ENCODE measurements around the gene P4HA2. TPM values are rescaled to one million over a fixed set of nuclear protein-coding genes. Genes with fewer than 3 reads are reported as not detected.
"Not testable (repeated sequence)": the region's sequence is repeated elsewhere in the genome, so short reads cannot be mapped to it uniquely, and the experiment has no call there.

P4HA2 gene
- total RNA-seq, 6 donors from 2014 or later = 37.7 to 85.2 (median 57.5) TPM

DNA sequence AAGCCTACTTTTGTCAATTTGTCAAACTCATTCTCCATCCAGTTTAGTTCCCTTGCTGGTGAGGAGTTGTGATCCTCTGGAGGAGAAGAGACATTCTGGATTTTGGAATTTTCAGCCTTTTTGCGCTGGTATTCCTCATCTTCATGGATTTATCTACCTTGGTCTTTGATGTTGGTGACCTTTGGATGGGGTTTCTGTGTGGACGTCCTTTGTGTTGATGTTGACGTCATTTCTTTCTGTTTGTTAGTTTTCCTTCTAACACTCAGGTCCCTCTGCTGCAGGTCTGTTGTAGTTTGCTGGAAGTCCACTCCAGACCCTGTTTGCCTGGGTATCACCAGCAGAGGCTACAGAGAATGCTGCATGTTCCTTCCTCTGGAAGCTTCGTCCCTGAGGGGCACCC is 71.2 kb downstream of the P4HA2 start:
- Histone ChIP-seq H3K9me3 (peaks cover 0 to 5% (median 2%) of the 10 kb centered on the region in 4 donors), H3K27me3 (no peaks in the 10 kb centered on the region), H3K4me3 (no peak overlapping the region), H3K4me1 (no peaks in the 10 kb centered on the region), H3K27ac (no peak overlapping the region), H3K36me3 (no peaks in the 10 kb centered on the region)
- WGBS, 2 donors = 88% methylated on average over 4 of the region's 4 CpGs
- ATAC-seq (ENCODE audit: low FRiP score in 2 of 2) (no peak), DNase-seq (no peak)
- TF ChIP-seq EP300 (IDR thresholded peaks at IDR 0.05) (no peak), POLR2A (IDR thresholded peaks at IDR 0.05) (no peak), POLR2AphosphoS5 (IDR thresholded peaks at IDR 0.05) (no peak)
- TF ChIP-seq, protein P1, sequence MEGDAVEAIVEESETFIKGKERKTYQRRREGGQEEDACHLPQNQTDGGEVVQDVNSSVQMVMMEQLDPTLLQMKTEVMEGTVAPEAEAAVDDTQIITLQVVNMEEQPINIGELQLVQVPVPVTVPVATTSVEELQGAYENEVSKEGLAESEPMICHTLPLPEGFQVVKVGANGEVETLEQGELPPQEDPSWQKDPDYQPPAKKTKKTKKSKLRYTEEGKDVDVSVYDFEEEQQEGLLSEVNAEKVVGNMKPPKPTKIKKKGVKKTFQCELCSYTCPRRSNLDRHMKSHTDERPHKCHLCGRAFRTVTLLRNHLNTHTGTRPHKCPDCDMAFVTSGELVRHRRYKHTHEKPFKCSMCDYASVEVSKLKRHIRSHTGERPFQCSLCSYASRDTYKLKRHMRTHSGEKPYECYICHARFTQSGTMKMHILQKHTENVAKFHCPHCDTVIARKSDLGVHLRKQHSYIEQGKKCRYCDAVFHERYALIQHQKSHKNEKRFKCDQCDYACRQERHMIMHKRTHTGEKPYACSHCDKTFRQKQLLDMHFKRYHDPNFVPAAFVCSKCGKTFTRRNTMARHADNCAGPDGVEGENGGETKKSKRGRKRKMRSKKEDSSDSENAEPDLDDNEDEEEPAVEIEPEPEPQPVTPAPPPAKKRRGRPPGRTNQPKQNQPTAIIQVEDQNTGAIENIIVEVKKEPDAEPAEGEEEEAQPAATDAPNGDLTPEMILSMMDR (IDR thresholded peaks at IDR 0.05) = no peak

DNA sequence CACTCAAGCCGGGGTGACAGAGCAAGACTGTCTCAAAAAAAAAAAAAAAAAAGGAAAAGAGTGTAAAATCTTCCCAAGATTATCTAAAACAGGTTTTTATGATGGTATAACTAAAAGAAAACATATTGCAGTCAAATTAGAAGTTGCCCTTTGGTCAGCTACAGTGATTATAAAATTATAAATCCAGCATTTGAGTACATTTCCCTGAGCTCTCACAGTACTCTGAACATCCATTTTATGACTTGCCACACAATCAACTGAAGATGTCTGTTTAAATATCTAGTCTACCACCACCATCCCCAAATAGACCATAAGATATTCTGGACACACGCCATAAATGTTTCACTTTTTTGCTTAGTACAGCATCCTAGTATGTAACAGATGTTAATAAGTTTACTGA is 77.1 kb downstream of the P4HA2 start:
- Histone ChIP-seq H3K9me3 (peaks cover 0 to 5% (median 2%) of the 10 kb centered on the region in 4 donors), H3K27ac (no peak overlapping the region), H3K36me3 (no peaks in the 10 kb centered on the region), H3K4me1 (no peaks in the 10 kb centered on the region), H3K27me3 (no peaks in the 10 kb centered on the region), H3K4me3 (no peak overlapping the region)
- DNase-seq = no peak
- TF ChIP-seq POLR2AphosphoS5 (IDR thresholded peaks at IDR 0.05) = no peak
- TF ChIP-seq EP300 (IDR thresholded peaks at IDR 0.05) = no peak
- TF ChIP-seq, protein P1 (IDR thresholded peaks at IDR 0.05) = no peak
- no peak for TF ChIP-seq POLR2A (IDR thresholded peaks at IDR 0.05)
- no peak for ATAC-seq (ENCODE audit: low FRiP score in 2 of 2)
- 77 to 91% methylated on average over 2 of the region's 2 CpGs for WGBS, 2 donors

DNA sequence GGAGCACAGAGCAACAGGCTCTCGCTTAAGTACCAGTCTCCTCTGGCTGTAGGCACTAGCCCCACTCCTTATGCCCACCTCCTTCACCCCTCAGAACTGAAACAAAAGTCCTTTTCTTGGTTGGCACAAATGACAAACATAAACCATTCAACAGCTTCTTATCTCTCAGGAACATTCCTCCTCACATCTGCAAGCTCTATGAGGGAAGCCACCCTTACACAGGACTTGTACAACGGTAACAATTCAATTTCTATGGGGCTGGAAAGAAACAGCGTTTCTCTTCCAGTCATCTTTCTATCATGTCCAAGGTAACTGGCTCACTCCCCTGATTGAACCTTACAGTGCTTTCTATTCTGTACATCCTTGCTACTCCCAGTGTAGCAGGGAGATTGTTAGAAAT is 80.0 kb downstream of the P4HA2 start:
- Histone ChIP-seq H3K36me3 (no peaks in the 10 kb centered on the region), H3K4me3 (no peak overlapping the region), H3K4me1 (no peaks in the 10 kb centered on the region), H3K27ac (no peak overlapping the region), H3K27me3 (no peaks in the 10 kb centered on the region), H3K9me3 (peaks cover 12 to 15% (median 13%) of the 10 kb centered on the region in 4 donors)
- ATAC-seq (ENCODE audit: low FRiP score in 2 of 2) (no peak), DNase-seq (no peak)
- TF ChIP-seq POLR2A (IDR thresholded peaks at IDR 0.05) = no peak
- no peak for TF ChIP-seq EP300 (IDR thresholded peaks at IDR 0.05)
- no peak for TF ChIP-seq POLR2AphosphoS5 (IDR thresholded peaks at IDR 0.05)
- TF ChIP-seq, protein P1 (IDR thresholded peaks at IDR 0.05) = no peak
- WGBS, 2 donors = 74 to 75% methylated on average over 3 of the region's 3 CpGs

DNA sequence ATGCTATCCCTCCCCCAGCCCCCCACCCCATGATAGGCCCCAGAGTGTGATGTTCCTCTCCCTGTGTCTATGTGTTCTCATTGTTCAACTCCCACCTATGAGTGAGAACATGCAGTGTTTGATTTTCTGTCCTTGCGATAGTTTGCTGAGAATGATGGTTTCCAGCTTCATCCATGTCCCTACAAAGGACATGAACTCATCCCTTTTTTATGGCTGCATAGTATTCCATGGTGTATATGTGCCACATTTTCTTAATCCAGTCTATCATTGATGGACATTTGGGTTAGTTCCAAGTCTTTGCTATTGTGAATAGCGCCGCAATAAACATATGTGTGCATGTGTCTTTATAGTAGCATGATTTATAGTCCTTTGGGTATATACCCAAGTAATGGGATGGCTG is 82.3 kb downstream of the P4HA2 start:
- ATAC-seq (ENCODE audit: low FRiP score in 2 of 2); H3K4me1 ChIP-seq; H3K4me3 ChIP-seq; H3K27ac ChIP-seq; H3K36me3 ChIP-seq; H3K27me3 ChIP-seq; DNase-seq: not testable (repeated sequence)
- WGBS, 2 donors = 96 to 100% methylated on average over 3 of the region's 3 CpGs
- peaks cover 11 to 14% (median 12%) of the 10 kb centered on the region in 4 donors for H3K9me3 ChIP-seq

DNA sequence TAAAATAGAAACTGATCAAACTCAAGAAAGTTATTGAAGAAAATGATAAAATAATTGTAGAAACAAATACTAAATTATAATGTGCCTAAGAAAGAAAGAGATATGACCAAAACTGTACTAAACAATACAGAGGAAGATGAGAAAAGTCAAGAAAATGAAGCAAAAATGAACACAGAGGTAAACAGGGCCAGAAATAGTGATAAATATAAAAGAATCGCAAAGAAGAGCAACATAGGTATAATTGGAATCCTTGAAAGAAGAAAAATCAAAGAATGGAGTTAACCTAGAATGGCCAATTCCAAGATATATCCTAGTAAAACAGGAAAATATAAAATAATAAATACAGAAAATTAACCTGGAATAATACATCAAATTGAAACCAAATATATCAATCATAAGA is 84.5 kb downstream of the P4HA2 start:
- DNase-seq (no peak), ATAC-seq (ENCODE audit: low FRiP score in 2 of 2) (no peak)
- no peaks in the 10 kb centered on the region for H3K27me3 ChIP-seq
- H3K36me3 ChIP-seq = no peaks in the 10 kb centered on the region
- WGBS, 2 donors = 95 to 97% methylated on average over 1 of the region's 1 CpG
- TF ChIP-seq, protein P1 (IDR thresholded peaks at IDR 0.05) = no peak
- TF ChIP-seq POLR2A (IDR thresholded peaks at IDR 0.05) (no peak), EP300 (IDR thresholded peaks at IDR 0.05) (no peak), POLR2AphosphoS5 (IDR thresholded peaks at IDR 0.05) (no peak)
- peaks cover 11 to 14% (median 12%) of the 10 kb centered on the region in 4 donors for H3K9me3 ChIP-seq
- H3K4me3 ChIP-seq = no peak overlapping the region
- H3K4me1 ChIP-seq = no peaks in the 10 kb centered on the region
- no peak overlapping the region for H3K27ac ChIP-seq

All from upper lobe of left lung (tissue), 6 donors.